Measurements from ENCODE around the gene PLEKHG4. TPM values are rescaled to one million over a fixed set of nuclear protein-coding genes. Genes with fewer than 3 reads are reported as not detected.

The PLEKHG4 gene
- total and polyA plus RNA-seq, 10 donors, result 5.1 to 27.9 (median 13.0) TPM

GRCh38 chr16:67230809-67231660 is 48.3 kb upstream of the PLEKHG4 start:
- H3K4me1 ChIP-seq, result peaks cover 12 to 38% (median 22%) of the 10 kb centered on the region in 6 donors
- no peak overlapping the region for H3K4me3 ChIP-seq
- TF ChIP-seq POLR2AphosphoS5 (IDR thresholded peaks at IDR 0.05) (no peak), CTCF (IDR thresholded peaks at IDR 0.05 in 8 of 11, conservative IDR thresholded peaks at IDR 0.05 in 3 of 11) (no peak), POLR2A (IDR thresholded peaks at IDR 0.05) (no peak)
- H3K27ac ChIP-seq, result peak overlapping the region in 1 of 8 donors; percentile 22
- no peaks in the 10 kb centered on the region for H3K9me3 ChIP-seq
- 82 to 89% (median 87%) methylated on average over 8 to 12 of the region's 12 CpGs for whole genome bisulfite sequencing, 5 donors
- no peaks in the 10 kb centered on the region for H3K27me3 ChIP-seq (replicated peaks in 1 of 7)
- H3K36me3 ChIP-seq, result peaks cover 5 to 81% (median 77%) of the 10 kb centered on the region in 6 donors
- peak; percentile 66 for DNase-seq
- intact Hi-C loops (cut with DNase I; ENCODE audit: low total_unique reads), result no loop called here

GRCh38 chr16:67233596-67233995 is 45.7 kb upstream of the PLEKHG4 start:
- H3K4me3 ChIP-seq, result no peak overlapping the region
- no peaks in the 10 kb centered on the region for H3K27me3 ChIP-seq (replicated peaks in 1 of 7)
- peak; percentile 51 for DNase-seq
- TF ChIP-seq POLR2AphosphoS5 (IDR thresholded peaks at IDR 0.05) (peak in 1 of 3 donors; percentile 30), POLR2A (IDR thresholded peaks at IDR 0.05) (no peak)
- H3K36me3 ChIP-seq, result peaks cover 7 to 100% (median 96%) of the 10 kb centered on the region in 6 donors
- no peak overlapping the region for H3K27ac ChIP-seq
- no peaks in the 10 kb centered on the region for H3K9me3 ChIP-seq
- 75 to 95% (median 84%) methylated on average over 7 of the region's 7 CpGs for whole genome bisulfite sequencing, 5 donors
- intact Hi-C loops (cut with DNase I; ENCODE audit: low total_unique reads), result no loop called here
- peaks cover 0 to 39% (median 9%) of the 10 kb centered on the region in 6 donors for H3K4me1 ChIP-seq

GRCh38 chr16:67234180-67234597 is 45.1 kb upstream of the PLEKHG4 start:
- intact Hi-C loops (cut with DNase I; ENCODE audit: low total_unique reads), result no loop called here
- WGBS, 5 donors, result 92 to 96% (median 94%) methylated on average over 9 to 10 of the region's 10 CpGs
- Histone ChIP-seq H3K27me3 (replicated peaks in 1 of 7) (no peaks in the 10 kb centered on the region), H3K4me1 (peaks cover 0 to 39% (median 12%) of the 10 kb centered on the region in 6 donors), H3K4me3 (no peak overlapping the region), H3K9me3 (no peaks in the 10 kb centered on the region), H3K27ac (no peak overlapping the region), H3K36me3 (peaks cover 7 to 100% (median 96%) of the 10 kb centered on the region in 6 donors)
- DNase-seq, result peak; percentile 67
- TF ChIP-seq POLR2A (IDR thresholded peaks at IDR 0.05) (no peak), POLR2AphosphoS5 (IDR thresholded peaks at IDR 0.05) (peak in 2 of 3 donors; percentile 49 to 62)

- peak overlapping the region in 4 of 8 donors; percentile 43 to 95 (median 56) for H3K27ac ChIP-seq
- WGBS, 5 donors, result 77 to 88% (median 78%) methylated on average over 17 of the region's 17 CpGs
- no peaks in the 10 kb centered on the region for H3K27me3 ChIP-seq (replicated peaks in 1 of 7)
- H3K4me3 ChIP-seq, result no peak overlapping the region
- peaks cover 7 to 99% (median 85%) of the 10 kb centered on the region in 6 donors for H3K36me3 ChIP-seq
- DNase-seq, result peak; percentile 62
- intact Hi-C loops (cut with DNase I; ENCODE audit: low total_unique reads), result no loop called here
- no peak for TF ChIP-seq CTCF (IDR thresholded peaks at IDR 0.05 in 8 of 11, conservative IDR thresholded peaks at IDR 0.05 in 3 of 11)
- no peak for TF ChIP-seq POLR2AphosphoS5 (IDR thresholded peaks at IDR 0.05)
- no peak for TF ChIP-seq POLR2A (IDR thresholded peaks at IDR 0.05)
- no peaks in the 10 kb centered on the region for H3K9me3 ChIP-seq
- H3K4me1 ChIP-seq, result peaks cover 8 to 52% (median 29%) of the 10 kb centered on the region in 6 donors
Observed at GRCh38 chr16:67235816-67236562, 43.3 kb upstream of the PLEKHG4 start.
